Measurements from ENCODE around the gene DDX59. TPM values are rescaled to one million over a fixed set of nuclear protein-coding genes. Genes with fewer than 3 reads are reported as not detected.

DDX59 gene
- 14.0 and 14.3 TPM in 2 replicates for total RNA-seq

DNA sequence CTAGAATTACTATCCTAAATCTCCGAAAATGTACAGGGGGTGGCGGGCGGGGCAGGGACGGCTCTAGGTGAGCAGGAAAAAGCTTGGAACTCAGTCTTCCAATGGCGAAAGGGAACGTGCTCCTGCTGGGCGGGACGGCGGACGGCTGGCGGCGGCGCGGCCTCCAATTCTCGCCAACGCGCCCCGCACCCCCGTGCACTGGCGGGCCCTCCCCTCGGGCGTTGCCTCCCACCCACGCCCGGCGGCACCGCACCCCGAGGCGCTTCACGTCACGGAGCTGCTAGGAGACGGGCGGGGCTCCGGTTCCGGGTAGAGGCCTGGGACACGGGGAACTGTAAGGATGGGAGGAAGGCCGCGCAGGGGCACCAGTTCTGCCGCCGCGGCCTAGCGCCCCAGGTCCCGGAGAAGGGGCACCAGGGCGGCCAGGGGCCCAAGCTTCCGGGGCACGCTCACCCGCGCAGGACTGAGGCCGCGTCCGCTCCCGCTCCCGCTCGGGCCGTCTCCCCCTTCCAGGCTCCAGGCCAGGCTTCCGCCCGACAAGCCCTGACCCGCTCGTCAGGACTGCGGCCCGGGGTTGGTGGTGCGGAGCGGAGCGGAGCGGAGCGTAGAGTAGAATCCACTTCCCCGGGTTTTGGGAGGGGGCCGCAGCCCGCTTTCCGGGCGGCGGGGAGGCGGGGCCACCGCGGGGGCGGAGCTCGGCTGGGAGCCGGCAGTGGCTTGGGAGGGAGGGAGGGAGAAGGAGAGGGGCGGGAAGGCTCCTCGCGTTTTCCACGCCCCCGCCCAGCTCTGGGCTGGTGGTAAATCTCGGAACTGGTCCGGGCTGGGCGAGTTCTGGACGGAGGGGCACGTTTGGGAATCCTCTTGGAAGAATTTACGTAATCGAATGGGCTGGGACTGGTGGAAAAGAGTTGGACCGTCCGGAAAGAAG, at the start of gene DDX59:
DDX59 (minus strand) TSS at position 594 of the 928 bp plus-strand sequence. CDS start 3,167 bp downstream, outside the sequence.
- H3K4me3 Mint-ChIP-seq: peak within 1 kb of the TSS; percentile 97
- H3K4me1 Mint-ChIP-seq: peaks cover 33% of the 10 kb centered on the region
- peak within 1 kb of the TSS; percentile 97 for H3K27ac Mint-ChIP-seq
- H3K9me3 Mint-ChIP-seq: no peaks in the 10 kb centered on the region
- DNase-seq: peak; percentile 97
- intact Hi-C loops (cut with micrococcal nuclease): loop anchor here (1.0 to 5.0 kb wide), 6 partner anchors 16 to 353 kb away; partner anchors contain the start of genes KIF14 and KIF21B
- no peaks in the 10 kb centered on the region for H3K27me3 Mint-ChIP-seq
- peaks cover 12% of the 10 kb centered on the region for H3K36me3 Mint-ChIP-seq (ENCODE audit: low read depth)

GRCh38 chr1:200714504-200715187, 44.9 kb upstream of the DDX59 start:
- DNase-seq: no peak
- Mint-ChIP-seq H3K27me3 (peaks cover 29% of the 10 kb centered on the region), H3K4me3 (no peak overlapping the region), H3K36me3 (ENCODE audit: low read depth) (no peaks in the 10 kb centered on the region), H3K4me1 (no peaks in the 10 kb centered on the region), H3K9me3 (peaks cover 3% of the 10 kb centered on the region), H3K27ac (no peak overlapping the region)
- intact Hi-C loops (cut with micrococcal nuclease): no loop called here

DNA sequence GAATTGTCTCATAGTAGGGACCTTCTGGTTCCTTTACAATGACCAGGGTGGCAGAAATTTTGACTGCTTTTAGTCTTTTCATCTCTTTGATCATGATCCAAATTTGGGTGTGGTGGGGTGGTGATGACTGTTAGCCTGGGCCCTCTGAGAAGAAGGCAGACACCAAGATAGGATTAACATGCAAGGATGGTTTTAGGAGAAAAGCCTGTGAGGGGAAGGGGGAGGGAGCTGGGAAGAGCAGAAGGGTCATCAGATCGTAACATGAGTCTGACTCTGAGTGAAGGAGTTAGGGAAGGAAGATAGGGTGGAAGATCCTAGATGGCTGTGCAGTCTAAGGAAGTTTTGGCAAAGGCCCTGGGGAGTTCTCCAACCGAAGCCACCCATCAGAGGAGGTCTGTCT, 40.5 kb upstream of the DDX59 start:
- H3K4me3 Mint-ChIP-seq: no peak overlapping the region
- intact Hi-C loops (cut with micrococcal nuclease): no loop called here
- no peaks in the 10 kb centered on the region for H3K9me3 Mint-ChIP-seq
- no peak overlapping the region for H3K27ac Mint-ChIP-seq
- peaks cover 12% of the 10 kb centered on the region for H3K27me3 Mint-ChIP-seq
- no peaks in the 10 kb centered on the region for H3K36me3 Mint-ChIP-seq (ENCODE audit: low read depth)
- no peaks in the 10 kb centered on the region for H3K4me1 Mint-ChIP-seq
- no peak for DNase-seq

DNA sequence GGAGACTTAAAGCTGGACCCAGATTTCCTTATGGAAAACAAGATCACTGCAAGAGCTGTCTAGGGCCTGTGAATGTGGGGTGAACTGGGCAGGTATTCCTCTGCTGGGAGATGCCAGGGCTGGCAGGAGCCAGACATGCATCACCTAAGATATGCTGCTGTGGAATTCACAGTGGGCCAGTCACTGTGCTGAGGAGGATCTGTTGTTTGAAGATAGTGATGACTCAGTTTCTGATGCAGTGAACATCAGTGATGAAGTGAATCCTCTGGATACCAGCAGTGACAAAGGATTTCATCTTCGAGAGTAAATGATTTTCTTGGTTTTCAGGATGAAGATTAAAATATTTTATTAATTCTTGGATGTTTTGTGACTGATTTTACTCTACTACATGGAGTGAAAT, 39.1 kb upstream of the DDX59 start:
- Mint-ChIP-seq H3K9me3 (no peaks in the 10 kb centered on the region), H3K27me3 (peaks cover 8% of the 10 kb centered on the region), H3K36me3 (ENCODE audit: low read depth) (no peaks in the 10 kb centered on the region), H3K4me3 (no peak overlapping the region), H3K27ac (no peak overlapping the region), H3K4me1 (no peaks in the 10 kb centered on the region)
- intact Hi-C loops (cut with micrococcal nuclease): no loop called here
- DNase-seq: no peak

GRCh38 chr1:200708161-200708560, 38.5 kb upstream of the DDX59 start:
- H3K4me3 Mint-ChIP-seq: no peak overlapping the region
- intact Hi-C loops (cut with micrococcal nuclease): no loop called here
- no peaks in the 10 kb centered on the region for H3K36me3 Mint-ChIP-seq (ENCODE audit: low read depth)
- no peak for DNase-seq
- no peaks in the 10 kb centered on the region for H3K4me1 Mint-ChIP-seq
- no peaks in the 10 kb centered on the region for H3K9me3 Mint-ChIP-seq
- no peak overlapping the region for H3K27ac Mint-ChIP-seq
- H3K27me3 Mint-ChIP-seq: peaks cover 4% of the 10 kb centered on the region

DNA sequence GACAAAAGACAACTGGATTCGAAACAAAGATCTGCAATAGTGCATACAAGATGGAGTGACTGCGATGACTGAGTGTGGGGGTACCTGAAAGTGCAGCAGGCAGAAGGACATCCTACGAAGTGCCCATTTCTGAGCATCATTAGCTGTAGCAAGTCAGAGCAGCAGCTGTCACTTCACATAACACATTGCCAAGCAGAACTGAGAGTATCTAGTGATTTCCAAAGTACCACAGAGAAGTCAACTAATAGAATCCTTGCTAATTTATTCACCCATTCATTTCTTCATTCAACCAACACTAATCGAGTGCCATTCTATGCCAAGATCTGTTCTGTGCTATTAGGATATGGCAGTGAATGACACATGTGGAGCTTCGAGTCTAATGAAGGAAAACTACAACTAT, 37.4 kb upstream of the DDX59 start:
- peaks cover 6% of the 10 kb centered on the region for H3K27me3 Mint-ChIP-seq
- no peaks in the 10 kb centered on the region for H3K36me3 Mint-ChIP-seq (ENCODE audit: low read depth)
- DNase-seq: no peak

DNA sequence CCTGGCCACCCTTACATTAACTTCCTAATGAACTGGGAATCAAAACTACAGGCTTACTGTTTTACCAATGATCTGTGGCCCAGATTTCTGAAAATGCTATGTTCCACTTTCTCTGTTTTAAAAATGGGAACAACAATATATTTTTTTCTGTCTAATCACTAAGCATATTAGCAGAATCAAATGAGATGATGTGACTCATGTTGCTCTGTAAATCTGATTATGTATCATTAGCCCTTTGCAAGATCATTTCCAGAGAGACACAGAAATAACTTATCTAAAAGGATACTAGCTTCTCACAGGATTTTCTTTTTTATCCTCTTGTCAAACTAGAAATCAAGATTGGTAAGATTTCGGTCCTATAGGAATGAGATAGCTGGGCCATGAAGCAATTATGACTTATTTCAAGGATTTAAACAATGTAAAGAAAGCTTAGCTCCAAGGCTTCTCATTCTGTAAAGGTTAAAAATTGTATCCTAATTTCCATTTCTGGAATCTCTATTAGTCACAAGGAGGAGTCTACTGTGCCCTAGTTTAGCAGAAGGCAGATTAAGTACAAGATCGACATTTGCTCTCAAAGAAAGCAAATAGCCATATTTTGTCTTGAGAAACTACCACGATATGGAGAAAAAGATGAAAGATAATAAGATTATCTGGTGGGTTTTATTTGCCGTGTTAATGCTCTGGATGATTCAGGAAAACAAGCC, 36.6 kb upstream of the DDX59 start:
- H3K9me3 Mint-ChIP-seq: no peaks in the 10 kb centered on the region

More for the DNA sequence above, 37.4 kb upstream of the DDX59 start:
- no peaks in the 10 kb centered on the region for H3K9me3 Mint-ChIP-seq
- no peak overlapping the region for H3K4me3 Mint-ChIP-seq
- no peak overlapping the region for H3K27ac Mint-ChIP-seq
- H3K4me1 Mint-ChIP-seq: no peaks in the 10 kb centered on the region
- intact Hi-C loops (cut with micrococcal nuclease): no loop called here

GRCh38 chr1:200704986-200705500, 35.3 kb upstream of the DDX59 start:
- H3K4me3 Mint-ChIP-seq: no peak overlapping the region
- H3K27ac Mint-ChIP-seq: no peak overlapping the region
- intact Hi-C loops (cut with micrococcal nuclease): no loop called here
- H3K27me3 Mint-ChIP-seq: peaks cover 13% of the 10 kb centered on the region
- DNase-seq: no peak
- no peaks in the 10 kb centered on the region for H3K36me3 Mint-ChIP-seq (ENCODE audit: low read depth)
- H3K9me3 Mint-ChIP-seq: no peaks in the 10 kb centered on the region
- no peaks in the 10 kb centered on the region for H3K4me1 Mint-ChIP-seq

More for the DNA sequence above, 36.6 kb upstream of the DDX59 start:
- no peak overlapping the region for H3K27ac Mint-ChIP-seq
- no peak for DNase-seq
- H3K27me3 Mint-ChIP-seq: peaks cover 10% of the 10 kb centered on the region
- no peaks in the 10 kb centered on the region for H3K4me1 Mint-ChIP-seq
- no peak overlapping the region for H3K4me3 Mint-ChIP-seq
- intact Hi-C loops (cut with micrococcal nuclease): no loop called here
- H3K36me3 Mint-ChIP-seq (ENCODE audit: low read depth): no peaks in the 10 kb centered on the region

DNA sequence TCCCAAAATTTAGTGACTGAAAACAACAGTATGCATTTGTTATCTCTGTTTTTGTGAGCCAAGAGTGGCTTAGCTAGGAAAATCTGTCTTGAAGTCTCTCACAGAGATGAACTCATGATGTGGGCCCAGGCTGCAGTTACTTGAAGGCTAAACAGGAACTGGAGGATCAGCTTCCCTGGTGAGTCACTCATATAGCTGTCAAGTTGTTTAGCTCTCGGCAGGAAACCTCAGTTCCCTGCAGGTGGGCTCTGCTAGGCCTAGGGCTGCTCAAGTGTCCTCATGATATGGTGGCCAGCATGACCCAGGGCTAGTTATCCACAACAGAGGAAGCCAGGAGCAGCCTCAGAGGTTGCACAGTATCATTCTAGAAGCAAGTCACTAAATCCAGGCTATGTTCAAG, 30.2 kb upstream of the DDX59 start:
- Mint-ChIP-seq H3K4me3 (no peak overlapping the region), H3K9me3 (no peaks in the 10 kb centered on the region), H3K27me3 (peaks cover 17% of the 10 kb centered on the region), H3K27ac (no peak overlapping the region), H3K36me3 (ENCODE audit: low read depth) (no peaks in the 10 kb centered on the region), H3K4me1 (no peaks in the 10 kb centered on the region)
- DNase-seq: no peak
- intact Hi-C loops (cut with micrococcal nuclease): no loop called here

- DNase-seq: no peak
- intact Hi-C loops (cut with micrococcal nuclease): no loop called here
- H3K36me3 Mint-ChIP-seq (ENCODE audit: low read depth): no peaks in the 10 kb centered on the region
- peaks cover 22% of the 10 kb centered on the region for H3K27me3 Mint-ChIP-seq
- H3K27ac Mint-ChIP-seq: no peak overlapping the region
- no peak overlapping the region for H3K4me3 Mint-ChIP-seq
- no peaks in the 10 kb centered on the region for H3K9me3 Mint-ChIP-seq
- H3K4me1 Mint-ChIP-seq: no peaks in the 10 kb centered on the region
Observed at GRCh38 chr1:200694738-200695137, 25.0 kb upstream of the DDX59 start.

- H3K9me3 Mint-ChIP-seq: no peaks in the 10 kb centered on the region
- no peaks in the 10 kb centered on the region for H3K36me3 Mint-ChIP-seq (ENCODE audit: low read depth)
- H3K27me3 Mint-ChIP-seq: peaks cover 18% of the 10 kb centered on the region
- H3K27ac Mint-ChIP-seq: no peak overlapping the region
- no peak overlapping the region for H3K4me3 Mint-ChIP-seq
- no peak for DNase-seq
- no peaks in the 10 kb centered on the region for H3K4me1 Mint-ChIP-seq
- intact Hi-C loops (cut with micrococcal nuclease): no loop called here
Observed at GRCh38 chr1:200693327-200693726, 23.6 kb upstream of the DDX59 start.

- no peaks in the 10 kb centered on the region for H3K9me3 Mint-ChIP-seq
- H3K27ac Mint-ChIP-seq: no peak overlapping the region
- H3K27me3 Mint-ChIP-seq: peaks cover 21% of the 10 kb centered on the region
- intact Hi-C loops (cut with micrococcal nuclease): no loop called here
- H3K36me3 Mint-ChIP-seq (ENCODE audit: low read depth): no peaks in the 10 kb centered on the region
- no peaks in the 10 kb centered on the region for H3K4me1 Mint-ChIP-seq
- DNase-seq: no peak
- no peak overlapping the region for H3K4me3 Mint-ChIP-seq
Observed at GRCh38 chr1:200692316-200692715, 22.6 kb upstream of the DDX59 start.

DNA sequence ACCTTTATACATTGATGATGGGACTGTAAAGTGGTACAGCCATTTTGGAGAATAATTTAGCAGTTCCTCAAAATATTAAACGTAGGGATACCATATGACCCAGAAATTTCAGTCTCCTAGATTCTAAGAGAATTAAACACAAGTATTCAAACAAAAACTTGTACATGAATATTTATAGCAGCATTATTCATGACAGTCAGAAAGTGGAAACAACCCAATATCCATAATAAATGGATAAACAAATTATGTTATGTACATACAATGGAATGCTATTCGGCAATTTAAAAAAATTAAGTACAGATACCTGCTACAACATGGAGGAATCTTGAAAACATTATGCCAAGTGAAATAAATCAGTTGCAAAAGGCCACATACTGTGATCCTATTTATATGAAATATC, 16.9 kb upstream of the DDX59 start:
- H3K27me3 Mint-ChIP-seq: peaks cover 8% of the 10 kb centered on the region
- H3K36me3 Mint-ChIP-seq (ENCODE audit: low read depth): no peaks in the 10 kb centered on the region
- H3K27ac Mint-ChIP-seq: no peak overlapping the region
- no peaks in the 10 kb centered on the region for H3K4me1 Mint-ChIP-seq
- H3K9me3 Mint-ChIP-seq: no peaks in the 10 kb centered on the region
- intact Hi-C loops (cut with micrococcal nuclease): no loop called here
- H3K4me3 Mint-ChIP-seq: no peak overlapping the region
- no peak for DNase-seq
